Endothelial cell of umbilical vein (primary cell): Measurements from ENCODE around the gene ELOVL1. TPM values are rescaled to one million over a fixed set of nuclear protein-coding genes. Genes with fewer than 3 reads are reported as not detected.

Experiments
- BruUV-seq: library from RNA; stranded (reverse); fragments of 400-500 nt; replicated peaks from 2 replicates; lab custom pipeline; 2021; lab: Mats Ljungman, UMichigan
- CTCF ChIA-PET: fragments of 300-600, 350-600 bp; sonication (Branson Sonifier 250); formaldehyde crosslinking; loops from one replicate; lab custom pipeline; 2021; ENCODE audit warnings: antibody characterized with exemption, inconsistent platforms; lab: Charles Lee
- POLR2A ChIA-PET: fragments of 300-600, 350-600 bp; sonication (Branson Sonifier 250); formaldehyde crosslinking; loops from one replicate; lab custom pipeline; 2021; ENCODE audit warnings: antibody characterized with exemption, inconsistent platforms; lab: Charles Lee
- DNase-seq: peaks from one replicate; pipeline ENCODE4 v3.0.0-alpha.2; 2011; ENCODE audit warnings: low read depth, low spot score
- FAIRE-seq: peaks from 2 replicates; lab custom pipeline; 2011; peaks lifted over from hg19 to GRCh38; lab: Jason Lieb, UNC
- H2AFZ ChIP-seq: 2 replicates; pipeline ENCODE4 v1.6.0; 2012; ENCODE audit warnings: low read depth, low read length, control low read depth, inconsistent platforms
- H3K27ac ChIP-seq: 2 replicates; pipeline ENCODE4 v1.5.1; 2011; ENCODE audit warnings: low read depth, mild to moderate bottlenecking, control low read depth, low read length, moderate library complexity; ENCODE audit not compliant: insufficient read depth
- H3K27me3 ChIP-seq, 2 experiments: 2 replicates each; pipeline versions ENCODE4 v1.6.0 to v1.6.1; 2011; ENCODE audit warnings: low read length in 2 of 2, mixed read lengths in 1 of 2; ENCODE audit not compliant: control insufficient read depth in 2 of 2, insufficient read depth in 2 of 2
- H3K36me3 ChIP-seq, 2 experiments: 2 replicates in 1 of 2; 3 replicates in 1 of 2; pipeline ENCODE4 v1.5.1; 2011; ENCODE audit warnings: low read length in 2 of 2, mild to moderate bottlenecking in 1 of 2, moderate library complexity in 1 of 2; ENCODE audit not compliant: control insufficient read depth in 2 of 2, insufficient read depth in 2 of 2; ENCODE audit errors: extremely low read depth in 1 of 2
- H3K4me1 ChIP-seq: 3 replicates; pipeline ENCODE4 v1.5.1; 2011; ENCODE audit warnings: mild to moderate bottlenecking, low read length; ENCODE audit not compliant: control insufficient read depth, insufficient read depth; ENCODE audit errors: extremely low read depth
- H3K4me2 ChIP-seq: 2 replicates; pipeline ENCODE4 v1.6.1; 2011; ENCODE audit warnings: low read length, control low read depth, mixed read lengths; ENCODE audit not compliant: insufficient read depth
- H3K4me3 ChIP-seq, 3 experiments: fragments of 200-600 bp in 1 of 3; sonication (generic), shearing (Covaris generic) in 1 of 3; replicated peaks in 1 of 3; 2 replicates each; pipeline ENCODE4 v1.5.1; 2011 to 2016; ENCODE audit warnings: control low read depth in 3 of 3, low read length in 3 of 3, mild to moderate bottlenecking in 2 of 3, inconsistent platforms in 1 of 3, low read depth in 1 of 3, moderate library complexity in 1 of 3; ENCODE audit not compliant: insufficient read depth in 1 of 3
- H3K79me2 ChIP-seq: 2 replicates; pipeline ENCODE4 v1.6.0; 2012; ENCODE audit warnings: low read length, inconsistent platforms; ENCODE audit not compliant: control insufficient read depth, insufficient read depth
- H3K9ac ChIP-seq: replicated peaks from 2 replicates; pipeline ENCODE3; 2011; ENCODE audit warnings: low read length, control low read depth; ENCODE audit not compliant: insufficient read depth; ENCODE audit errors: extremely low read depth
- H3K9me1 ChIP-seq: replicated peaks from 3 replicates; pipeline ENCODE4 v1.6.0; 2011; ENCODE audit warnings: mild to moderate bottlenecking, low read length; ENCODE audit not compliant: control insufficient read depth, insufficient read depth; ENCODE audit errors: extremely low read depth
- H3K9me3 ChIP-seq: replicated peaks from 2 replicates; pipeline ENCODE4 v1.5.1; 2012; ENCODE audit warnings: low read length, inconsistent platforms; ENCODE audit not compliant: control insufficient read depth, insufficient read depth
- H4K20me1 ChIP-seq: replicated peaks from 2 replicates; pipeline ENCODE3; 2011; ENCODE audit warnings: mild to moderate bottlenecking, low read length; ENCODE audit not compliant: control insufficient read depth, insufficient read depth; ENCODE audit errors: extremely low read depth
- EZH2 ChIP-seq: IDR thresholded peaks from 2 replicates; pipeline ENCODE4 v1.6.1; 2012; ENCODE audit warnings: borderline replicate concordance, low read depth, mild to moderate bottlenecking, moderate library complexity, low read length, inconsistent platforms; ENCODE audit not compliant: severe bottlenecking
- FOS ChIP-seq: IDR thresholded peaks from 2 replicates; pipeline ENCODE4 v1.6.1; 2011; ENCODE audit warnings: mild to moderate bottlenecking, low read length, moderate library complexity, borderline replicate concordance; ENCODE audit not compliant: insufficient read depth
- GATA2 ChIP-seq: IDR thresholded peaks from 2 replicates; pipeline ENCODE4 v1.7.0; 2011; ENCODE audit warnings: low read depth, mild to moderate bottlenecking, moderate library complexity, mixed read lengths, low read length; ENCODE audit not compliant: insufficient read length, insufficient read depth
- JUN ChIP-seq: IDR thresholded peaks from 2 replicates; pipeline ENCODE4 v1.6.1; 2011; ENCODE audit warnings: borderline replicate concordance, low read depth; ENCODE audit not compliant: insufficient read length, insufficient read depth
- MYC ChIP-seq: IDR thresholded peaks from one replicate; pipeline ENCODE4 v1.6.1; 2011; ENCODE audit warnings: mild to moderate bottlenecking, low read depth, low read length
- POLR2A ChIP-seq: IDR thresholded peaks from 2 replicates; pipeline ENCODE4 v1.6.1; 2012; ENCODE audit warnings: low read depth, mild to moderate bottlenecking, control low read depth, low read length
- POLR2AphosphoS5 ChIP-seq: IDR thresholded peaks from 2 replicates; pipeline ENCODE4 v1.6.1; 2012; ENCODE audit warnings: low read depth, mild to moderate bottlenecking, control low read depth, low read length, moderate library complexity; ENCODE audit not compliant: insufficient read depth
- dilution Hi-C: fragments of 300-500 bp; cut with MboI; formaldehyde crosslinking; loops from one replicate; pipeline ENCODE4 v1.15.0; 2019; ENCODE audit warnings: low sequenced_read_pairs; ENCODE audit not compliant: extremely low pct_ligation_motif_present
- intact Hi-C: fragments of 100-400 bp; cut with micrococcal nuclease; formaldehyde crosslinking; loops from one replicate; pipeline ENCODE4 v1.10.0; 2022
- polyA plus RNA-seq, 4 experiments: library from polyadenylated mRNA; depleted of rRNA in 3 of 4; stranded (reverse) in 3 of 4; unstranded in 1 of 4; fragments of >200 nt; gene quantifications; 2 replicates each; pipeline versions ENCODE4 v1.2.1 to v1.2.3, GENCODE V29; 2011 to 2012; ENCODE audit warnings: missing spikeins in 1 of 4
- total RNA-seq: library from RNA; stranded (reverse); gene quantifications from 2 replicates; pipeline ENCODE4 v1.2.3, GENCODE V29; 2021
- TF ChIP-seq, protein P1 (sequence below): IDR thresholded peaks from 2 replicates; pipeline ENCODE4 v1.6.1; 2011; ENCODE audit not compliant: insufficient read depth, insufficient read length
- TF ChIP-seq, protein P2 (sequence below), 2 donors: IDR thresholded peaks; 1 replicate in 1 of 2; 2 replicates in 1 of 2; pipeline ENCODE4 v1.5.1; 2011; ENCODE audit warnings: low read length in 2 of 2, mild to moderate bottlenecking in 2 of 2, moderate library complexity in 2 of 2, control low read depth in 1 of 2, inconsistent platforms in 1 of 2, low read depth in 1 of 2; ENCODE audit not compliant: insufficient read depth in 1 of 2; ENCODE audit errors: extremely low read depth in 1 of 2

ELOVL1 gene
- total and polyA plus RNA-seq, 2 donors (not counting 3 experiments of a cell fraction or from before 2014, with no cell fraction given) = 134 to 303 TPM

DNA sequence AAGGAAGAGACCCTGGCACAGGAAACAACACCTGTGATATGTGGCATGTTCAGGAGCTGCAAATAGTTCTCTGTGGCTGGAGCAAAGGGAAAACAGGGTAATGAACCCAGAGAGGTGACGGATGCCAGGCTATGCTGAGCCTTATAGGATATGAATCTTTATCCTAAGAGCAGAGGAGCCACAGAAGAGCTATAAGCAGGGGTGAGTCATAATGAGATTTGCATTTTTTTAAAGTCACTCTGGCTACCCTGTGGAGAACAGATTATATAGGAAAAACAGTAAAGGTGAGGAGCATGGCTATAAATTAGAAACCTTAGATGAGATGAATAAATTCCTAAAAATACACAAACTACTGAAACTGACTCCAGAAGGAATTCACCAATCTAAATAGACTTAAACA is 43.0 kb downstream of the ELOVL1 start:
- POLR2A ChIA-PET = no interaction called here
- Histone ChIP-seq H3K9ac (no peak overlapping the region), H2AFZ (no peak overlapping the region), H3K4me2 (no peak overlapping the region), H3K36me3 (peaks cover 25 to 40% of the 10 kb centered on the region in 2 experiments), H3K4me3 (no peak overlapping the region), H3K9me3 (no peaks in the 10 kb centered on the region), H3K27me3 (no peaks in the 10 kb centered on the region), H3K4me1 (peaks cover 3% of the 10 kb centered on the region), H3K9me1 (no peaks in the 10 kb centered on the region), H3K79me2 (no peaks in the 10 kb centered on the region), H3K27ac (no peak overlapping the region), H4K20me1 (no peaks in the 10 kb centered on the region)
- FAIRE-seq (no peak), DNase-seq (no peak)
- intact Hi-C loops (no loop called here), dilution Hi-C loops (no loop called here)
- CTCF ChIA-PET = interaction anchor here (1.8 kb wide), 1 partner anchor 33 kb away, joined by 4 read pairs; the partner anchor contains the start of gene CDC20
- BruUV-seq = no TSS peak
- TF ChIP-seq GATA2 (no peak), POLR2A (peak; percentile 10), POLR2AphosphoS5 (peak; percentile 30), JUN (no peak), MYC (no peak), FOS (no peak), EZH2 (no peak)
- TF ChIP-seq, protein P1, sequence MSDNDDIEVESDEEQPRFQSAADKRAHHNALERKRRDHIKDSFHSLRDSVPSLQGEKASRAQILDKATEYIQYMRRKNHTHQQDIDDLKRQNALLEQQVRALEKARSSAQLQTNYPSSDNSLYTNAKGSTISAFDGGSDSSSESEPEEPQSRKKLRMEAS = no peak
- TF ChIP-seq, protein P2, sequence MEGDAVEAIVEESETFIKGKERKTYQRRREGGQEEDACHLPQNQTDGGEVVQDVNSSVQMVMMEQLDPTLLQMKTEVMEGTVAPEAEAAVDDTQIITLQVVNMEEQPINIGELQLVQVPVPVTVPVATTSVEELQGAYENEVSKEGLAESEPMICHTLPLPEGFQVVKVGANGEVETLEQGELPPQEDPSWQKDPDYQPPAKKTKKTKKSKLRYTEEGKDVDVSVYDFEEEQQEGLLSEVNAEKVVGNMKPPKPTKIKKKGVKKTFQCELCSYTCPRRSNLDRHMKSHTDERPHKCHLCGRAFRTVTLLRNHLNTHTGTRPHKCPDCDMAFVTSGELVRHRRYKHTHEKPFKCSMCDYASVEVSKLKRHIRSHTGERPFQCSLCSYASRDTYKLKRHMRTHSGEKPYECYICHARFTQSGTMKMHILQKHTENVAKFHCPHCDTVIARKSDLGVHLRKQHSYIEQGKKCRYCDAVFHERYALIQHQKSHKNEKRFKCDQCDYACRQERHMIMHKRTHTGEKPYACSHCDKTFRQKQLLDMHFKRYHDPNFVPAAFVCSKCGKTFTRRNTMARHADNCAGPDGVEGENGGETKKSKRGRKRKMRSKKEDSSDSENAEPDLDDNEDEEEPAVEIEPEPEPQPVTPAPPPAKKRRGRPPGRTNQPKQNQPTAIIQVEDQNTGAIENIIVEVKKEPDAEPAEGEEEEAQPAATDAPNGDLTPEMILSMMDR (IDR thresholded peaks at IDR 0.05; ENCODE audit: extremely low read depth in 1 of 2, insufficient read depth in 1 of 2, low read depth in 1 of 2, low read length in 2 of 2) = no peak
